ENCODE data around the gene MEX3B. TPM values are rescaled to one million over a fixed set of nuclear protein-coding genes. Genes with fewer than 3 reads are reported as not detected.
A peak's percentile ranks its signal among the peaks of the same experiment; 100 is the strongest.
"Not testable (repeated sequence)": the region's sequence is repeated elsewhere in the genome, so short reads cannot be mapped to it uniquely, and the experiment has no call there.

MEX3B gene
- total RNA-seq, 1 experiment from 2014 or later: 11.0 TPM

- Histone ChIP-seq H3K79me2 (ENCODE audit: insufficient read depth, low read length) (no peaks in the 10 kb centered on the region), H3K23me2 (ENCODE audit: insufficient read length, low read depth, low read length, poor library complexity, severe bottlenecking) (no peaks in the 10 kb centered on the region), H4K8ac (replicated peaks; ENCODE audit: insufficient read length, low read depth, low read length) (no peak overlapping the region), H3K9me3 (ENCODE audit: control insufficient read depth, low read depth, low read length) (no peaks in the 10 kb centered on the region), H2BK15ac (ENCODE audit: low read depth, low read length) (no peak overlapping the region), H3K27ac (ENCODE audit: insufficient read length, low read depth, low read length) (no peak overlapping the region), H3T11ph (ENCODE audit: low read length) (no peak overlapping the region), H2BK20ac (ENCODE audit: low read depth, low read length, poor library complexity, severe bottlenecking) (no peak overlapping the region), H4K91ac (ENCODE audit: insufficient read length, low read depth, low read length) (no peak overlapping the region), H3K18ac (ENCODE audit: insufficient read length, low read depth, low read length) (no peak overlapping the region), H4K20me1 (ENCODE audit: control insufficient read depth, insufficient read depth, insufficient read length) (no peaks in the 10 kb centered on the region), H2BK120ac (ENCODE audit: low read depth, low read length, poor library complexity, severe bottlenecking) (no peak overlapping the region), H3K14ac (ENCODE audit: insufficient read depth, low read length) (no peak overlapping the region), H3K27me3 (ENCODE audit: insufficient read depth, low read length) (no peaks in the 10 kb centered on the region), H3K9ac (ENCODE audit: extremely low read depth, insufficient read length, low read length) (no peak overlapping the region), H2AK5ac (ENCODE audit: insufficient read length, low read length) (no peak overlapping the region), H3K23ac (ENCODE audit: insufficient read length, low read depth, low read length) (no peak overlapping the region), H2BK5ac (ENCODE audit: insufficient read length, low read length) (no peak overlapping the region), H4K5ac (ENCODE audit: insufficient read length, low read depth, low read length) (no peak overlapping the region), H3K56ac (ENCODE audit: insufficient read length, low read depth, low read length) (no peak overlapping the region), H3K4me1 (ENCODE audit: insufficient read depth, low read length) (no peaks in the 10 kb centered on the region), H2BK12ac (ENCODE audit: insufficient read length, low read depth, low read length) (no peak overlapping the region), H3K79me1 (ENCODE audit: insufficient read depth, low read depth, low read length, poor library complexity, severe bottlenecking) (no peaks in the 10 kb centered on the region), H2AFZ (ENCODE audit: low read length) (no peak overlapping the region), H3K4me2 (ENCODE audit: insufficient read depth, insufficient read length, low read length) (no peak overlapping the region), H3K4ac (ENCODE audit: low read depth, low read length) (no peak overlapping the region)
- Mint-ChIP-seq H3K4me1 (no peaks in the 10 kb centered on the region), H3K27me3 (ENCODE audit: low read depth) (peaks cover 2% of the 10 kb centered on the region), H3K36me3 (ENCODE audit: insufficient read depth in 1 of 3, low read depth in 3 of 3) (peaks cover 0 to 7% (median 7%) of the 10 kb centered on the region in 3 experiments; a peak in 4 of 7 replicates), H3K9me3 (peaks cover 12 to 18% of the 10 kb centered on the region in 2 experiments), H3K27ac (no peak overlapping the region), H3K4me3 (no peak overlapping the region)
- WGBS (ENCODE audit: extremely low coverage, insufficient read length, low lambda C conversion rate): no CpG with 5 or more reads among the region's 3 CpGs
- DNase-seq: no peak
- no peak for TF ChIP-seq CTCF (conservative IDR thresholded peaks at IDR 0.05)
Measured at GRCh38 chr15:82003916-82004315, 41.9 kb downstream of the MEX3B start.

- H3K4me1 Mint-ChIP-seq: peaks cover 9 to 20% of the 10 kb centered on the region in 2 experiments
- H2BK12ac ChIP-seq (ENCODE audit: insufficient read length, low read depth, low read length); H2BK15ac ChIP-seq (ENCODE audit: low read depth, low read length); H4K20me1 ChIP-seq (ENCODE audit: control insufficient read depth, insufficient read depth, insufficient read length); H2BK120ac ChIP-seq (ENCODE audit: low read depth, low read length, poor library complexity, severe bottlenecking); H3K79me2 ChIP-seq (ENCODE audit: insufficient read depth, low read length); H4K8ac ChIP-seq (replicated peaks; ENCODE audit: insufficient read length, low read depth, low read length); H3K56ac ChIP-seq (ENCODE audit: insufficient read length, low read depth, low read length); H2BK5ac ChIP-seq (ENCODE audit: insufficient read length, low read length); H2AFZ ChIP-seq (ENCODE audit: low read length); H3K79me1 ChIP-seq (ENCODE audit: insufficient read depth, low read depth, low read length, poor library complexity, severe bottlenecking); H3K4ac ChIP-seq (ENCODE audit: low read depth, low read length); H3K23me2 ChIP-seq (ENCODE audit: insufficient read length, low read depth, low read length, poor library complexity, severe bottlenecking); H2BK20ac ChIP-seq (ENCODE audit: low read depth, low read length, poor library complexity, severe bottlenecking); H3K27me3 Mint-ChIP-seq (ENCODE audit: low read depth); H3K4me1 ChIP-seq (ENCODE audit: insufficient read depth, low read length); H3K27me3 ChIP-seq (ENCODE audit: insufficient read depth, low read length); H2AK5ac ChIP-seq (ENCODE audit: insufficient read length, low read length); H3K23ac ChIP-seq (ENCODE audit: insufficient read length, low read depth, low read length); DNase-seq; H4K91ac ChIP-seq (ENCODE audit: insufficient read length, low read depth, low read length); H3K9me3 ChIP-seq (ENCODE audit: control insufficient read depth, low read depth, low read length); H3K27ac ChIP-seq (ENCODE audit: insufficient read length, low read depth, low read length); H3K14ac ChIP-seq (ENCODE audit: insufficient read depth, low read length); H4K5ac ChIP-seq (ENCODE audit: insufficient read length, low read depth, low read length); H3K4me2 ChIP-seq (ENCODE audit: insufficient read depth, insufficient read length, low read length): not testable (repeated sequence)
- H3K9me3 Mint-ChIP-seq: peaks cover 22 to 30% of the 10 kb centered on the region in 2 experiments
- peak overlapping the region; percentile 84 to 90 for H3K4me3 Mint-ChIP-seq
- H3K18ac ChIP-seq (ENCODE audit: insufficient read length, low read depth, low read length): peak overlapping the region; percentile 7
- H3K9ac ChIP-seq (ENCODE audit: extremely low read depth, insufficient read length, low read length): peak overlapping the region; percentile 42
- H3T11ph ChIP-seq (ENCODE audit: low read length): peak overlapping the region; percentile 24
- WGBS (ENCODE audit: extremely low coverage, insufficient read length, low lambda C conversion rate): no CpG with 5 or more reads among the region's 22 CpGs
- H3K27ac Mint-ChIP-seq: peak overlapping the region; percentile 91 to 99 (median 92)
- peaks cover 12 to 35% (median 31%) of the 10 kb centered on the region in 3 experiments; a peak in 6 of 7 replicates for H3K36me3 Mint-ChIP-seq (ENCODE audit: insufficient read depth in 1 of 3, low read depth in 3 of 3)
Measured at GRCh38 chr15:81995081-81995480, 50.7 kb downstream of the MEX3B start.

Data from H9 (cell line).